ENCODE measurements around the gene GOLIM4.
A peak's percentile ranks its signal among the peaks of the same experiment; 100 is the strongest.
"Not testable (repeated sequence)": the region's sequence is repeated elsewhere in the genome, so short reads cannot be mapped to it uniquely, and the experiment has no call there.

GOLIM4 gene, protein sequence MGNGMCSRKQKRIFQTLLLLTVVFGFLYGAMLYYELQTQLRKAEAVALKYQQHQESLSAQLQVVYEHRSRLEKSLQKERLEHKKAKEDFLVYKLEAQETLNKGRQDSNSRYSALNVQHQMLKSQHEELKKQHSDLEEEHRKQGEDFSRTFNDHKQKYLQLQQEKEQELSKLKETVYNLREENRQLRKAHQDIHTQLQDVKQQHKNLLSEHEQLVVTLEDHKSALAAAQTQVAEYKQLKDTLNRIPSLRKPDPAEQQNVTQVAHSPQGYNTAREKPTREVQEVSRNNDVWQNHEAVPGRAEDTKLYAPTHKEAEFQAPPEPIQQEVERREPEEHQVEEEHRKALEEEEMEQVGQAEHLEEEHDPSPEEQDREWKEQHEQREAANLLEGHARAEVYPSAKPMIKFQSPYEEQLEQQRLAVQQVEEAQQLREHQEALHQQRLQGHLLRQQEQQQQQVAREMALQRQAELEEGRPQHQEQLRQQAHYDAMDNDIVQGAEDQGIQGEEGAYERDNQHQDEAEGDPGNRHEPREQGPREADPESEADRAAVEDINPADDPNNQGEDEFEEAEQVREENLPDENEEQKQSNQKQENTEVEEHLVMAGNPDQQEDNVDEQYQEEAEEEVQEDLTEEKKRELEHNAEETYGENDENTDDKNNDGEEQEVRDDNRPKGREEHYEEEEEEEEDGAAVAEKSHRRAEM

DNA sequence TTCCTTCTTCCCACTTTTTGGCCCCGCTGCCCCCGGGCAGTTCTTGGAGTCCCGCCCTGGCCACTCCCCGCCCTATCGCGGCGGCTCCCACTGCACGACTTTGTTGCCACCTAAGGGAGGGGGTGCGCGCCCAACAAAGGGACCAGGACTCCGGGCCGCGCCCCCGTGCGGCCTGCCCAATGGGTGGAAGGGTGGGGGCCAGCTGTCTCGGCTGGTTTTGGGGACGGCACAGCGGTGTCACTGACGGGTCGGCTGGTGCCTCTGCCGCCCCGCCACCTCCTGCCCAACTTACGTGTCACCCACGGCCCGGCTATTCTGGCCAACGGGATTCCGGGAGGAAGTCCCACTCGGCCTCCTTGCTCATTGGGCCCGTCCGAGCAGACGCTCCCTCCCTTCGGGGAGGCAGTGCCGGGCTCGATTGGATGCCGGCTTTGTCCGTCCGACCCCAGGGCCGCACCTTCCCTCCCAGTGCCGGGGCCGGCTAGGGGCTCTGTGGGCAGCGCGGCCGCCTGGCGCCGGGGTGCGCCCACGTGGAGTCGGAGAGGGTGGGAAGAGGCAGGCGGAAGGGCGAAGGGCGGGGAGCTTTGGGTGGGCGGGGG lies at the start of gene GOLIM4:
GOLIM4 (minus strand) TSS at position 314 of the 599 bp plus-strand sequence. CDS start 639 bp downstream, outside the sequence.
- DNase-seq (ENCODE audit: low spot score): peak; percentile 97

DNA sequence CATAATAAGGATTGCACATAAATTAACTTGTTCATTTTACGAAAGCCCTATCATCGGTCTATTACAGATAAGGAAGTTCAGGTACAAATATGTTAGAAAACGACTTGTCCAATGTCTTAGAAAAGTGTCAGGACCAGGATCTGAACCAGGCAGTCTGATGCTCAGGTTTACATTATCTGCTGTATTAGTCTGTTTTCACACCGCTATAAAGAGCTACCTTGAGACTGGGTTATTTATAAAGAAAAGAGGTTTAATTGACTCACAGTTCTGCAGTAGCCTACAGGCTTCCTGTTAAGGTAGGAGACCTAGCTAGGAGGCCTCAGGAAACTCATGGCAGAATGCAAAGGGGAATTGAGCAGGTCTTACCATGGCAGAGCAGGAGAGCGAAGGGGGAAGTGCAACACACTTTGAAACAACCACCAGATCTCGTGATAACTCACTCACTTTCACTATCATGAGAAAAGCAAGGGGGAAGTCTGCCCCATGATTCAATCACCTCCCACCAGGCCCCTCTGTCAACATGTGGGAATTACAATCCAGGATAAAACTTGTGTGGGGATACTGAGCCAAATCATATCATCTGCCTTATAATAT lies 45.8 kb upstream of the GOLIM4 start:
- no peak for DNase-seq (ENCODE audit: low spot score)

DNA sequence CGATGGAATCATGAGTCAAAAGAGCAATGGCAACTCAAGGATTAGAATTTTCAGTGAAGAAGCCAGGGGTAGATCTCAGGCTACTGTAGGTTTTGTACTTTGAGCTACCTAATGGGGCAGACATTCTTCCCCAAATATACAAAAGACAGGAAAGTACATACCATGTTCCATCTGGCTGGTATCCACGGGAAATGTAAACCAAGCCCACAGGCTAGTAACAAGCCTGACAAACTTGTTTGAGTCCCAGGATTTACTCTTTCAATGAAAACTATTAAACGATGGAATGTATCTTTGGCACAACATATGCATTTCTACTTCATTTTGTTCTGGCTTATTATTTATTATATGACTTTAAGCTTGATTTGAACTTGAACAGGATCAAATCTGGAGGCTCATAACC lies 44.2 kb upstream of the GOLIM4 start:
- no peak for DNase-seq (ENCODE audit: low spot score)

DNA sequence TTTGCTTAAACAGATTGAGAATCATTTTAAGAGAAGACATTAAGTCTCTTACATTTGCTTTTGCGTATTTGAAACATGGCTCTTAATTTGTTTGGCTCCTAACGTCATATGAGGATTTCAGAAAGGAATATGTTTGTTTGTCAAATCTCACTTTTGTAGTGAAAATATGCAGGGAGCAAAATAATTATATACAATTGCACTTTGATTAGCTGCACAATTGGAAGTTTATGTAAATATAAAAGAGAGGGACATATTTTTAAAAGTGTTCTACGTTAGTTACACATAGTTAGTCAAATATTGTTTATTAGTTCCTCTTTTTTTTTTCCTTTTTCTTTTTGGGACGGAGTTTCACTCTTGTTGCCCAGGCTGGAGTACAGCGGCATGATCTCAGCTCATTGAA lies 42.7 kb upstream of the GOLIM4 start:
- DNase-seq (ENCODE audit: low spot score): no peak

DNA sequence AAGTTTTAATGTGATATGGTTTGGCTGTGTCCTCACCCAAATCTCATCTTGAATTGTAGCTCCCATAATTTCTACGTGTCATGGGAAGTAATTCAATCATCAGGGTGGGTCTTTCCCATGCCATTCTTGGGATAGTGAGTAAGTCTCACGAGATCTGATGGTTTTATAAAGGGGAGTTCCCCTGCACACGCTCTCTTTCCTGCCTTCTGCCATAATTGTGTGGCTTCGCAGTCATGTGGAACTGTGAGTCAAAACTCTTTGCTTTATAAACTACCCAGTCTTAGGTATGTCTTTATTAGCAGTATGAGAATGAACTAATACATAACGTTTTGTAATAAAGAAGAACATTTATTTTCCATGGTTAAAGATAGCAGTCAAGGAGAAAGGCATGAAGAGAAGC lies 39.2 kb upstream of the GOLIM4 start:
- DNase-seq (ENCODE audit: low spot score): no peak

DNA sequence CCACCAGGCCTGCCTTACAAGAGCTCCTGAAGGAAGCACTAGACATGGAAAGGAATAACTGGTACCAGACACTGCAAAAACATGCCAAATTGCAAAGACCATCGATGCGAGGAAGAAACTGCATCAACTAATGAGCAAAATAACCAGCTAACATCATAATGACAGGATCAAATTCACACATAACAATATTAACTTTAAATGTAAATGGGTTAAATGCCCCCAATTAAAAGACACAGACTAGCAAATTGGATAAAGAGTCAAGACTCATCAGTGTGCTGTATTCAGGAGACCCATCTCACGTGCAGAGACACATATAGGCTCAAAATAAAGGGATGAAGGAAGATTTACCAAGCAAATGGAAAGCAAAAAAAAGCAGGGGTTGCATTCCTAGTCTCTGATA lies 34.5 kb upstream of the GOLIM4 start:
- DNase-seq (ENCODE audit: low spot score): not testable (repeated sequence)

DNA sequence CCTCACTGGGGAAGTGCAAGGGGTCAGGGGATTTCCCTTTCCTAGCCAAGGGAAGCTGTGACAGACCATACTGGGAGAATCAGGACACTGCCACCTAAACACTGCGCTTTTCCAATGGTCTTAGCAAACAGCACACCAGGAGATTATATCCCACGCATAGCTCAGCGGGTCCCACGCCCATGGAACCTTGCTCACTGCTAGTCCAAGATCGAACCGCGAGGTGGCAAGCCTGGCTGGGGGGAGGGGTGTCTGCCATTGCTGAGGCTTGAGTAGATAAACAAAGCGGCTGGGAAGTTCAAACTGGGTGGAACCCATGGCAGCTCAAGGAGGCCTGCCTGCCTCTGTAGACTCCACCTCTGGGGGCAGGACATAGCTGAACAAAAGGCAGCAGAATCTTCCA lies 32.7 kb upstream of the GOLIM4 start:
- not testable (repeated sequence) for DNase-seq (ENCODE audit: low spot score)

DNA sequence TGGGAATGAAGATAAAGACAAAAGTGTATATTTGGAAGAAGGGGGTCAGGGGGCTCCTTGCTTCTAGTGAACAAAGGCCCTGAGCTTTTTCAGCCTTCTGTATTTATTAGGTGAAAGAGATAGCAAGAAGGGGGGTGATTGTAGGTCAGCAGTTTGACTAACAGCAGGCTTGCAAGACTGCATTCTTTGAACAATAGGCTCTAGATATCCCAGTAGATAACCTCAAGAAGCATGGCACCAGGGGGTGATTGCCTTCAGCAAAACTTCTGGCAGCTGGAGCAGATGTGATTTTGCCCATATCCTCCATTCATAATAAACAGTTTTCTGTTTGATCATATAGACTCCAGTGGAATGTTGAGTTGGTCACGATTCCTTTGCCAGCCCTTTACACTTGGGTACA lies 31.7 kb upstream of the GOLIM4 start:
- no peak for DNase-seq (ENCODE audit: low spot score)

DNA sequence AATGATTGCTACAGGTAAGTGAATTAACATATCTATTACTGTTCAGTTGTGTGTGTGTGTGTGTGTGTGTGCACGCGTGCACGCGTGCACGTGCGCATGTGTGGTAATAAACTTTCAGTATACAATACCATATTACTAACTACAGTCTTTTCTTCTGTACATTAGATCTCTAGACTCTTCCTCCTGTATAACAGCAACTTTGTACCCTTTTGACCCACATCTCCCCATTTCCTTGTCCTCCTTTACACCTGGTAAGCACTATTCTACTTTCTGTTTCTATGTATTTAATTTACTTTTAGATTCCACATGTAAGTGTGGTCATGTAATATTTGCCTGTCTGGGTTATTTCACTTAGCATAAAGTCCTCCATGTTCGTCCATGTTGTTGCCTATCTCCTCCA lies 29.1 kb upstream of the GOLIM4 start:
- no peak for DNase-seq (ENCODE audit: low spot score)

DNA sequence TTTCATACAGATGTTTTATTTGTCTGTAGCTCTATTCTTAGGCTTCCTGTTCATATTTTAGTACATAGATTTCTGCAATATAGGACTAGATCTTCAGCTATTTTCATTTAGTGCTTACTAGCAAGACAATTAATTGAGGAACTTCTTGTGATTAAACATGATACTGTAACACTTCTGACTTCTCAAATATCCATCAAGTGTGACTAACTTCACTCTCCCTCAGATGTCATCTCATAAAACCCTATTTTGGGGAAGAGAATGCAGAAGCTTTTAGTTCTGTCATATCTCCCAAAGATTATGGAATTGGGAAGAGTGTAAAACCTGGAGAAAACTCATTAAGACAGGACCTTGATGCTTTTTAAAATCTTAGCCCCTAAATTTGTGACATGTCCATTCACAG lies 28.6 kb upstream of the GOLIM4 start:
- no peak for DNase-seq (ENCODE audit: low spot score)

DNA sequence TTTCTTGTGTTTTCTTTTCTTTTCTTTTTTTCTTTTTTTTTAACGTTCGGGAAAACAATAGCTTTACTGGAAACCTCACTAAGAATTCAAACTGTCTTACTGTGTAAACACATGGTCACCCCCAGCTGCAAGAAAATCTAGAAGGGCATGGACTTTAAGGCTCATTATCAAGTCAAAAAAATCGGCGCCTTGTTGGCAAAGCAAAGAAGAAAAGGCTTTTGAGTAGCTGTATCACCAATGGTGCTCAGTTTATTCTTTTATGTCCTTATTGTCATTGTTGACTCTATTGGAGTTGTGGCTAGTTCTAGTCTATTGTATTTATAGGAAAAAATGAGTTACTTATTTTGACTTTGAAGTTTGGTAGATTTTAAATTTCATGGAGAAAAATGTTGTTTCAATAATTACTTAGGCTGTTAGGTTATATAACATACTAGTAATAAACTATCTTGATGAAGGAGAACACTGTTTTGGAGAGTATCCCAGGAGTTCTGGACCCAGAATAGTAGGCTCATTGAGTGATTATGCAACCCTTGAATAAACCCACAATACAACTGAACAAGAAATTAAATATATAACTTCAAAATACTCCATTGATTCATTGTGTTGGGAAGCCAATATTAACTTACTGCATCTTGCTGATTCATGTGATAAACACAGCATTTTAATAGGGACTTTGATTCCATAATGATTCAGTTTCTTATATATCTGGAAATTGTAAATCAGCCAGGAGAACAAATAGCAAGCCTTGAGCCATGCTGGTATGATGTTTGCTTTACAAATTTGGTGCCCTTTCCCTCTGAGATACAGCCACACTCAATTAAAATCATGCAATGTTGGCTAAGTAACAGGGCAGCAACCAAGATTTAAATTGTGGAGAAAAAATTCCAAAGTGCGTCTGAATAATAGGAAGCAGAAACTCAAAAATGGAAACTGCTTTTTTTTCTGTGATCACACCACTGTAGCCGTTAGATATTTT lies 27.8 kb upstream of the GOLIM4 start:
- peak; percentile 78 for DNase-seq (ENCODE audit: low spot score)

DNA sequence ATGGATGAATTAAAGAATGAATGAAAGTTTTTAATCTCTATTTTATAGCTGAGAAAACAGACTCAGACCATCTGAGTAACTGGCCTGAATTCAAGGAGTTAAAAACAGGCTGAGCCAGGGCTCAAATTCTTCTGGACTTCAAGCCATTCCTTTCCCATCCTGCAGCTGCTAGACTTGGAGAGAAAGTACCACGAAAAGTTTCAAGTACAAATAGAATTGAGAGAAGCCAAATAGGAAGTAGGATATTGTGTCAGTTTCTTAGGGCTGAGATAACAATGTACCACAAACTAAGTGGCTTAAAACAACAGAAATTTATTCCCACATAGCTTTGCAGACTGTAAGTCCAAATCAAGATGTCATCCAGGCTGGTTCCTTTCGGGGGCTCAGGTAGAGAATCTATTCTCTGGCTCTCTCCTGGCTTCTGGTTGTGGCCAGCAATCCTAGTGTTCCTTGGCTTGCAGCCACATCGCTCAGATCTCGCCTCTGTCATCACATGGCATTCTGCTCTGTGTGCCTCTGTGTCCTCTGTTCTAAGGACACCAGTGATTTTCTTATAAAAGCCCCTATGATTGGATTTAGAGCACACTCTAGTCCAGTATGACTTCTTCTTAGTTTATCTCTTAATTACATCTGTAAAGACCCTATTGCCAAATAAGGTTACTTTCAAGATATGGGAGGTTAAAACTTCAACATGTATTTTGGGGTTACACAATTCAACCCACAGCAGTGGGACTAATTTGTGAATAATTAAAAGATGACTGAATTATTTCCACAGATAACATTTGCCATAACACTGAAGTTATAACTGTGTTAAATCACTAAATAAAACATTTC lies 25.7 kb upstream of the GOLIM4 start:
- DNase-seq (ENCODE audit: low spot score): no peak

DNA sequence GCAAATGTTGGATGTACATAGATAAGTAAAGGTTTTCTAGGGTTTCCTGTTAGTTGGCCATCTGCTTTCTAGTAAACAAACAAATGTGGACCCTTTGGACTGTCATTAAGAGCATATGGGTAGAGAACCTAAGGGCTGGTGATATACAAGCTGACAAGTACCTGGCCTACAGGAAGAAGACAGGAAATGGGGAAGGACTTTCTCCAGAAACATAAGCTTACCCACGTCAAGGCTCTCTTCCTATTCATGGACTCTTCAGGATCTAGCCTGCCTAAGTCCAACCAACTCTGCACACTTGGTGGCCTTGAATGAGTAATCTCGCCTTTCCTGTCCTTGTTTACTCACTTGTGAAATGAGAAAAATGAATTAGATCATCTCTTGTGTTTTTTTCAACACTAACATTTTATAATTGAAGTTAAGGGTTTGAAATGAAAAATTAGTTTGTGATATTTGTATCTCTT lies 22.2 kb upstream of the GOLIM4 start:
- no peak for DNase-seq (ENCODE audit: low spot score)

DNA sequence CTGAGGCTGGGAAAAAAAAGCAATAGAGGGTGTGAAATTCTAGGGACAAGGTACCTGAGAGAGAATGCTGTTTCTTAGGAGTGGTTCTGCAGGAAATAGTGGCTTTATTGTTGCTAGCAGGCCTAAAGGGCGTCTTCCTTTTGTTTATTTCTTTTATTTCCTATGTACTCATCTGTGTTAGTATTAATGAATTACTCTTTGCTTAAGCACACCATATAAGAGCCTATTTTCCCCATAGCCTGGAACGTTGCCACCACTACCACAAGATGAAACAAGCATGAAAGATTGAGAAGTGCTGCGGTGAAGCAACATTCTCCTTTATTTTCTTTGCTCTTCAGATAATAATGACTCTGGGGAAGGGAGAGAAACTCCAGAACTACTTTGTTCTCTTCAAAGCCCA lies 21.3 kb upstream of the GOLIM4 start:
- no peak for DNase-seq (ENCODE audit: low spot score)

DNA sequence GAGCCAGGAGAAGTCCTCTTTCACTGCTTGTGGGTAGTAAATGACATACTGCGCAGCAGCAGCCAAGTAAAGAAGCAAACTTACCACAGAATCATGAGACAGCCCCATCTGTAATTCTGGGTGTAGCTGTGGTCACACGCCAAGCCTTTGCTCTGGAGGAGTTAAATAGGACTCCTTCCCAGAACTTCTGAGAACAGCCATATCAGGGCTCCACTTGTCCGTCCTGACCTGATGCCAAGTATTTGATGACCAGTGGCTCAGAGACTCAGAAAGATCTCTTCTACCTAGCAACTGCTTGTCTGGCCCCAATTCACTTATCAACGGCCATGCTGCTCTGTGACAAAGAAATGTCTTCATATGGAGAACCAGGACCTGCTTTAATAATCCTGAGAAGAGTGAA lies 20.6 kb upstream of the GOLIM4 start:
- DNase-seq (ENCODE audit: low spot score): no peak

DNA sequence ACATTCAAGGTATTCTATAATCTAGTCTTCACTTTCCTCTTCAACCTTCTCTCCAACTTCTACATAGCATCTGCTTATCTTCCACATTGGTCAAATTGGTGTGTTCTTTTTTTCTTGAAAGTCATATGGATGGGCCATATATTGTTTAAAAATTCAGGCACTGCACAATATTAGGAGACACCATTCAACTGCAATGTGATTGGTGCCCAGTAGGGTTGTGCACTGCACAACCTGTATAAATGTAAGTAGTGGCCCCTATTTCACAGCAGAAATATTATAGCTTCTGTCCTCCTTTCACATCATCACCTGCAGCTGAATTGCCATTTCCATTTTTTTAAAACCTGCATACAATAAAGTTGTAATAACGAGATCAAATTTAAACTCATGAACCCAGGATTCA lies 18.1 kb upstream of the GOLIM4 start:
- DNase-seq (ENCODE audit: low spot score): no peak

DNA sequence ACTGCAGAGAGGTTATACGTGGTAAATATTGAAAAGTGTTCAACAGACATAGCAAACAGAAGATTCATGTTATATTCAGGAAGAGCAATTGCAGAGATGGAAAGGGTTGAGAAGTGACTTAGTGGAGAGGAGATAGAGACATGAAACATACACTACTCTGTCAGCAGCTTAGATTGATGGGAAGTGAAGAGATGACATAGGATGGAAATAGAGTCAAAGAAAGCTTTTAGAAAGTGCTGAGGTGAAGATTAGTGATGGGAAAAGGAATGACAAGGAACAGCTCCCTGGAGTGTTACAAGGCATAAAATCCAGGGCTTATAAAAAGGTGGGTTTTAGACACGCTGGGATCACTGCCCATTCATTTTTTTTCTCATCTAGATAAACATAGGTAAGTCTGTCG lies 17.2 kb upstream of the GOLIM4 start:
- DNase-seq (ENCODE audit: low spot score): no peak

DNA sequence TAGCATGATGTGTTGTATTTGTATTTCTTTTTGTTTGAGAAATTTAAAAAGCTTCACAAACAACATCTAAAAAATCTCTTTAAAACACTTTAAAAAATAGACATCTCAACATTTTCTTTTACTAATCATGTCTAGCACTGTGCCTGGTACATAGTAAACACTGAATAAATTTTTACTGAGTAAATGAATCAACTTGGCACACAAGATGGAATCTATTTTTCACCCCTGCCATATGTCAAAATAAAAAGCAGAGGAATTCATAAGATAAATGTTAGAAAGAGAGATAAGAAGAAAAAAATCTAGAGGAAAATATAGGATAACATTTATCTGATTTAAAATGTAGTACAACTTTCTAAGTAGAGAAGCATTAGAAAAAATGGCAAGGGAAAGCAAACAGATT lies 8.6 kb upstream of the GOLIM4 start:
- no peak for DNase-seq (ENCODE audit: low spot score)

DNA sequence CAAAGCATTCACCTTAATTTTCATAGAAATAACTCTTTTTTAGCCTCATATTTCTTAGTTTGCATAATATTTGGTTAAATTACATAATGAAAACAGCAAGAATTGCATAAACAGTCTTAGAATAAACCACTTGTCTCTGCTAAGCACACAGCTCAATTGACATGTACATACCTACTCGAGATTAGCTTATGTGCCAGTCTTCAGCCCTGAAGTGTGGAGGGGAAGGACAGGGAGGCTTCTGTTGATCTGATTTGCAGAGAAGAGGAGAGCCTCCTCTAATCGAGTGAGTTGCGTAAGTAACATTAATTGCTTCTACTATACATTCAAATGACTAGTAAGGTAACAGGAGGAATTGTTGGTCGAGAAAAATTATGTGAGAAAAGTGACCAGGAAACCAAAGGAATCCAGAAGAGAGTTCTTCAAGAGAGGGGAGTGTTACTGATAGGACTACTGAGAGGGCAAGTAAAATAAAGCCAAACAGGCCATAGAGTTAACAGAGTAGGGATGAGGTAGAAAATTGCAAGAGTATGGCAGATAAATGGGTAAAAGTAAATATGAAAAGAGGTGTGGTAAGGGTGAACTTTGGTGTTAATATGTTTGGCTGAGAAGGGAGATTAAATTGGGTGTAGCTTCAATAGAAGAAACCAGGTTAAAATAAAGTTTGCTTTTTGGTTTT lies 7.1 kb upstream of the GOLIM4 start:
- DNase-seq (ENCODE audit: low spot score): no peak

Data from pons (tissue), 1 donor.